A549 (cell line): ENCODE data around the gene CD48. TPM values are rescaled to one million over a fixed set of nuclear protein-coding genes. Genes with fewer than 3 reads are reported as not detected.

ENCODE experiments used
- ATAC-seq, 2 experiments: fragments of 200-7000 bp in 1 of 2; fragments of >200 bp in 1 of 2; cut with Nextera tagmentation in 1 of 2; cut with Tn5 transposase in 1 of 2; 3 replicates each; pipeline versions ENCODE4 v1.8.0 to v1.9.1; 2018 to 2020; ENCODE audit warnings: mild to moderate bottlenecking in 1 of 2, moderate library complexity in 1 of 2
- CTCF ChIA-PET: fragments of 300-600 bp; sonication (Branson Sonifier 250); formaldehyde crosslinking; extraction: SDS; loops from one replicate; lab custom pipeline; 2021; ENCODE audit warnings: antibody characterized with exemption, inconsistent platforms; lab: Yijun Ruan, JAX
- POLR2A ChIA-PET: fragments of 350-600 bp; formaldehyde crosslinking; extraction: SDS; loops from one replicate; lab custom pipeline; 2021; ENCODE audit warnings: antibody characterized with exemption, inconsistent platforms; lab: Yijun Ruan, JAX
- DNase-seq, 2 experiments: peaks; one replicate each; pipeline versions ENCODE4 v3.0.0 to v3.0.0-alpha.2; 2011 to 2016; ENCODE audit warnings: low read depth in 1 of 2, low spot score in 1 of 2
- FAIRE-seq: peaks from 2 replicates; lab custom pipeline; 2011; peaks lifted over from hg19 to GRCh38; lab: Jason Lieb, UNC
- H3K27ac ChIP-seq, 2 experiments: fragments of >200 bp; sonication (Bioruptor Twin); formaldehyde crosslinking; 3 replicates each; pipeline ENCODE4 v1.5.1; 2016 to 2017
- H3K4me1 ChIP-seq: fragments of >200 bp; sonication (Bioruptor Twin); formaldehyde crosslinking; 3 replicates; pipeline ENCODE4 v1.6.1; 2016
- H3K4me2 ChIP-seq: fragments of >200 bp; sonication (Bioruptor Twin); formaldehyde crosslinking; 3 replicates; pipeline ENCODE4 v1.6.1; 2016
- H3K4me3 ChIP-seq: fragments of >200 bp; sonication (Bioruptor Twin); formaldehyde crosslinking; 3 replicates; pipeline ENCODE4 v1.5.1; 2016
- H3K9me3 ChIP-seq: fragments of >200 bp; sonication (Bioruptor Twin); formaldehyde crosslinking; 3 replicates; pipeline ENCODE4 v1.6.1; 2016
- BCL3 ChIP-seq: fragments of >200 bp; sonication (Bioruptor Twin); formaldehyde crosslinking; IDR thresholded peaks from 3 replicates; pipeline ENCODE4 v1.6.1; 2016
- BHLHE40 ChIP-seq: IDR thresholded peaks from 2 replicates; pipeline ENCODE4 v1.6.1; 2012; ENCODE audit warnings: low read depth, low read length, inconsistent platforms
- CBX2 ChIP-seq: fragments of 200-600 bp; sonication (generic); IDR thresholded peaks from 2 replicates; pipeline ENCODE4 v1.6.1; 2016; ENCODE audit warnings: low read depth, mild to moderate bottlenecking, borderline replicate concordance
- CBX8 ChIP-seq: fragments of 200-600 bp; sonication (generic); IDR thresholded peaks from 2 replicates; pipeline ENCODE4 v1.6.1; 2016
- CEBPB ChIP-seq, 2 experiments: fragments of >200 bp in 1 of 2; sonication (Bioruptor Twin) in 1 of 2; formaldehyde crosslinking in 1 of 2; IDR thresholded peaks; 2 replicates each; pipeline ENCODE4 v1.6.1; 2012 to 2016
- CHD4 ChIP-seq: fragments of 200-600 bp; sonication (generic); IDR thresholded peaks from 2 replicates; pipeline ENCODE4 v1.6.1; 2016; ENCODE audit warnings: antibody characterized with exemption, mild to moderate bottlenecking, borderline replicate concordance
- ESRRA ChIP-seq: fragments of 150-350 bp; IDR thresholded peaks from 2 replicates; pipeline ENCODE4 v1.6.1; 2014; ENCODE audit warnings: mild to moderate bottlenecking, low read length, borderline replicate concordance
- FOSB ChIP-seq: fragments of 250-450 bp; sonication (Bioruptor Pico); IDR thresholded peaks from 2 replicates; pipeline ENCODE4 v1.5.0; 2020; ENCODE audit warnings: mild to moderate bottlenecking, moderate library complexity
- HOXA7 ChIP-seq: fragments of 250-450 bp; sonication (Bioruptor Pico); IDR thresholded peaks from 2 replicates; pipeline ENCODE4 v1.5.0; 2020; ENCODE audit warnings: mild to moderate bottlenecking, moderate library complexity
- HOXB5 ChIP-seq: fragments of 250-450 bp; sonication (Bioruptor Pico); IDR thresholded peaks from 2 replicates; pipeline ENCODE4 v1.5.0; 2020; ENCODE audit warnings: mild to moderate bottlenecking, moderate library complexity
- JUNB ChIP-seq: fragments of >200 bp; sonication (Bioruptor Twin); formaldehyde crosslinking; IDR thresholded peaks from 2 replicates; pipeline ENCODE4 v1.6.1; 2016
- MAZ ChIP-seq: fragments of 150-350 bp; IDR thresholded peaks from 2 replicates; pipeline ENCODE4 v1.6.1; 2014; ENCODE audit warnings: antibody characterized with exemption, low read depth, low read length, borderline replicate concordance
- POLR2AphosphoS2 ChIP-seq: conservative IDR thresholded peaks from 2 replicates; pipeline ENCODE4 v1.6.1; 2012; ENCODE audit warnings: low read length, improper control_type of control experiment, inconsistent platforms
- RAD21 ChIP-seq, 2 experiments: fragments of >200 bp in 1 of 2; sonication (Bioruptor Twin) in 1 of 2; formaldehyde crosslinking in 1 of 2; IDR thresholded peaks in 1 of 2; conservative IDR thresholded peaks in 1 of 2; 2 replicates in 1 of 2; 3 replicates in 1 of 2; pipeline ENCODE4 v1.6.1; 2012 to 2018; ENCODE audit warnings: inconsistent platforms in 1 of 2
- RFX5 ChIP-seq: fragments of 450-650 bp; IDR thresholded peaks from 2 replicates; pipeline ENCODE4 v1.7.1; 2014; ENCODE audit warnings: antibody characterized with exemption, mild to moderate bottlenecking, moderate library complexity
- RNF2 ChIP-seq: fragments of 200-600 bp; sonication (generic); IDR thresholded peaks from 2 replicates; pipeline ENCODE4 v1.6.1; 2016; ENCODE audit warnings: low read depth, mild to moderate bottlenecking, antibody characterized with exemption, moderate library complexity, borderline replicate concordance
- SMC3 ChIP-seq: fragments of >200 bp; sonication (Bioruptor Twin); formaldehyde crosslinking; IDR thresholded peaks from 3 replicates; pipeline ENCODE4 v1.6.1; 2018; ENCODE audit warnings: inconsistent platforms
- USF2 ChIP-seq: fragments of 450-650 bp; IDR thresholded peaks from 2 replicates; pipeline ENCODE4 v1.6.1; 2014; ENCODE audit warnings: antibody characterized with exemption
- ZC3H11A ChIP-seq: fragments of 450-650 bp; IDR thresholded peaks from 2 replicates; pipeline ENCODE4 v1.6.1; 2014; ENCODE audit warnings: antibody characterized with exemption, mild to moderate bottlenecking
- ZNF302 ChIP-seq: fragments of 250-450 bp; sonication (Bioruptor Pico); IDR thresholded peaks from 2 replicates; pipeline ENCODE4 v1.9.0; 2021; ENCODE audit warnings: inconsistent platforms, mild to moderate bottlenecking, moderate library complexity
- WGBS: methylation state at CpG from one replicate; pipeline ENCODE4 v1.1.6; 2017; ENCODE audit errors: missing lambda C conversion rate; 5-methylcytosine and 5-hydroxymethylcytosine counted together
- polyA plus RNA-seq, 4 experiments: library from polyadenylated mRNA; depleted of rRNA in 3 of 4; stranded (reverse); fragments of >200 nt; fragmentation: RNase III in 1 of 4; extraction: RNeasy Plus Mini Kit Qiagen cat#74134 plus additional on column Dnase treatment in 1 of 4; gene quantifications; 2 replicates in 3 of 4; 3 replicates in 1 of 4; pipeline ENCODE4 v1.2.3, GENCODE V29; 2011 to 2017

Gene CD48
- polyA plus RNA-seq, 2 of the 4 experiments (the other 2 are of a cell fraction) = not detected

DNA sequence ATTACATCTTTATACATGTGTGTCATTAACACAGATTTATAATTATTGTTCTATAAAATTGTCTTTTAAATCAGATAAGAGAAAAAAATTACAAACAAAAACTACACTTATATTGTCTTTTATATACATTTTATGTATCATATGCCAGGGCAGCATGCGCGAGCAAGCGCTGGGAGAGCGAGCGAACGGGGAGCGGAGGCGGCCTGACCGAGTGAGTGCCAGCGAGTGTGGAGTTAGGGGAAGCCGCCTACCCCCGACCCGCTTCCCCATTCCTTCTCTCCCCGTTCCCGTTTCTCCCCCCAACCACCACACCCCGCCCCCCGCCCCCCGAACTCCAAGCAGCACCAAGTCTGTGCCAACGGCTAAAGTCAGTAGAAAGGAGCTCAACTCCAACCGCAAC lies 41.8 kb downstream of the CD48 start:
- peaks cover 22% of the 10 kb centered on the region; the same call in 2 of the 3 replicates for H3K9me3 ChIP-seq
- 59% methylated on average over 20 of the region's 20 CpGs for WGBS
- H3K4me2 ChIP-seq = no peak overlapping the region
- H3K4me1 ChIP-seq = no peaks in the 10 kb centered on the region
- ATAC-seq (no peak), FAIRE-seq (no peak), DNase-seq (no peak)
- no peak overlapping the region for H3K4me3 ChIP-seq
- ChIA-PET CTCF (interaction anchor here (1.1 kb wide), 1 partner anchor 12 kb away, joined by 3 read pairs; no protein-coding TSS in a partner anchor), POLR2A (no interaction called here)
- TF ChIP-seq BHLHE40 (no peak), SMC3 (no peak), CEBPB (IDR thresholded peaks at IDR 0.05) (no peak), RNF2 (no peak), CBX2 (no peak), USF2 (no peak), ZNF302 (CRISPR knock-in tag) (no peak), POLR2AphosphoS2 (no peak), MAZ (no peak), ZC3H11A (no peak), FOSB (no peak), ESRRA (no peak), RAD21 (conservative IDR thresholded peaks at IDR 0.05 in 1 of 2, IDR thresholded peaks at IDR 0.05 in 1 of 2) (no peak)
- TF ChIP-seq, all 56 proteins: peak for 0
- H3K27ac ChIP-seq = no peak overlapping the region

- ATAC-seq (no peak), FAIRE-seq (no peak), DNase-seq (no peak)
- CTCF ChIA-PET = no interaction called here
- peaks cover 22% of the 10 kb centered on the region; the same call in 2 of the 3 replicates for H3K9me3 ChIP-seq
- POLR2A ChIA-PET = no interaction called here
- TF ChIP-seq JUNB (no peak), RFX5 (no peak), CHD4 (no peak)
- H3K4me1 ChIP-seq = no peaks in the 10 kb centered on the region
- no peak overlapping the region for H3K4me2 ChIP-seq
- H3K27ac ChIP-seq = no peak overlapping the region
- no peak overlapping the region for H3K4me3 ChIP-seq
These were observed 42.3 kb downstream of the CD48 start for GRCh38 chr1:160669276-160669675.

DNA sequence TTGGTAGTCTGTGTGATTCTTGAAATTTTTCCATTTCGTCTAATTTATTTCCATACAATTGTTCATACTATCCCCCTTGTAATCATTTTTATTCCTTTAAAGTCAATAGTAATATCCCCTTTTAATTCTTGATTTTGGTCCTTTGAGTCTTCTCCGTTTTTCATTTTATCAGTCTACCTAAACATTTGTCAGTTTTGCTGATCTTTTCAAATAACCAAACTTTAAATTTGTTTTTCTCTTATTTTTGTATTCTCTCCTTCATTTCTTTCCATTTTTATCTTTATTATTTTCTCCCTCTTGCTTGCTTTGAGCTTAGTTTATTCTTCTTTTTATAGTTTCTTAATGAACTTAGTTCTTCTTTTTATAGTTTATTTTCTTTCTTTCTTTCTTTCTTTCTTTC lies 43.7 kb downstream of the CD48 start:
- no peak for TF ChIP-seq ESRRA
- TF ChIP-seq CBX8 = no peak
- TF ChIP-seq HOXA7 (CRISPR knock-in tag) = no peak
- TF ChIP-seq CHD4 = no peak
- no peak for TF ChIP-seq MAZ
- TF ChIP-seq HOXB5 = no peak
- TF ChIP-seq BCL3 = no peak
- Histone ChIP-seq H3K4me3 (no peak overlapping the region), H3K4me2 (no peak overlapping the region), H3K4me1 (no peaks in the 10 kb centered on the region), H3K27ac (no peak overlapping the region), H3K9me3 (peaks cover 22% of the 10 kb centered on the region; the same call in 2 of the 3 replicates)
- DNase-seq (no peak), ATAC-seq (no peak), FAIRE-seq (no peak)
- CTCF ChIA-PET = interaction anchor here (0.8 kb wide), 1 partner anchor 286 kb away, joined by 3 read pairs; no protein-coding TSS in a partner anchor
- WGBS = 4% methylated on average over 2 of the region's 2 CpGs
- POLR2A ChIA-PET = no interaction called here
